ENCODE results near the gene ANAPC7.

DNA sequence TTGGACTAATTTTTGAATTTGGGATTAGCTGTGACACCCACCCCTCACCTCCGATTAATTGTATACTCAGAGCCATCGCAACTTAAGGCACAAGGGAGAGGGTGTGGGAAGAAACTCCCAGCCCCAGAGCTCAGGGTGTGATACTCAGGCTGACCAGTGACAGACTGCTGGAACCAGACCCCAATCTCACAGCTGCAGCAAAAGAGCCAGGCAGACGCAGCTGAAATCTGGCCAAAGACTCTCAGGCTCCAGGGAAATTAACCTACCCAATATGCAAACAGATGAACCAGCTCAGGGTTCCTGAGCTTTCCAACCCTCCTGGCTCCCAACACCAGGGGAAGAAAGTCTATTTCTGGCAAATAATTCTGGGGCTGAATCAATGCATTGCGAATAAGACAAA lies 30.5 kb downstream of the ANAPC7 start:
- TF ChIP-seq ZNF8 (CRISPR knock-in tag; IDR thresholded peaks at IDR 0.05) = no peak
- TF ChIP-seq TSHZ2 (CRISPR knock-in tag; IDR thresholded peaks at IDR 0.05) = no peak
- TF ChIP-seq ZFP30 (CRISPR knock-in tag; IDR thresholded peaks at IDR 0.05) = no peak
- no peak for TF ChIP-seq ISL1 (CRISPR knock-in tag; IDR thresholded peaks at IDR 0.05)
- TF ChIP-seq CREB5 (CRISPR knock-in tag; IDR thresholded peaks at IDR 0.05; ENCODE audit: low read depth) = no peak
- TF ChIP-seq TOX (CRISPR knock-in tag; IDR thresholded peaks at IDR 0.05; ENCODE audit: borderline replicate concordance) = no peak
- TF ChIP-seq, protein P1, sequence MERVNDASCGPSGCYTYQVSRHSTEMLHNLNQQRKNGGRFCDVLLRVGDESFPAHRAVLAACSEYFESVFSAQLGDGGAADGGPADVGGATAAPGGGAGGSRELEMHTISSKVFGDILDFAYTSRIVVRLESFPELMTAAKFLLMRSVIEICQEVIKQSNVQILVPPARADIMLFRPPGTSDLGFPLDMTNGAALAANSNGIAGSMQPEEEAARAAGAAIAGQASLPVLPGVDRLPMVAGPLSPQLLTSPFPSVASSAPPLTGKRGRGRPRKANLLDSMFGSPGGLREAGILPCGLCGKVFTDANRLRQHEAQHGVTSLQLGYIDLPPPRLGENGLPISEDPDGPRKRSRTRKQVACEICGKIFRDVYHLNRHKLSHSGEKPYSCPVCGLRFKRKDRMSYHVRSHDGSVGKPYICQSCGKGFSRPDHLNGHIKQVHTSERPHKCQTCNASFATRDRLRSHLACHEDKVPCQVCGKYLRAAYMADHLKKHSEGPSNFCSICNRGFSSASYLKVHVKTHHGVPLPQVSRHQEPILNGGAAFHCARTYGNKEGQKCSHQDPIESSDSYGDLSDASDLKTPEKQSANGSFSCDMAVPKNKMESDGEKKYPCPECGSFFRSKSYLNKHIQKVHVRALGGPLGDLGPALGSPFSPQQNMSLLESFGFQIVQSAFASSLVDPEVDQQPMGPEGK (CRISPR knock-in tag; IDR thresholded peaks at IDR 0.05; ENCODE audit: borderline replicate concordance) = no peak
- TF ChIP-seq RARB (CRISPR knock-in tag; IDR thresholded peaks at IDR 0.05) = no peak
- TF ChIP-seq, protein P2, sequence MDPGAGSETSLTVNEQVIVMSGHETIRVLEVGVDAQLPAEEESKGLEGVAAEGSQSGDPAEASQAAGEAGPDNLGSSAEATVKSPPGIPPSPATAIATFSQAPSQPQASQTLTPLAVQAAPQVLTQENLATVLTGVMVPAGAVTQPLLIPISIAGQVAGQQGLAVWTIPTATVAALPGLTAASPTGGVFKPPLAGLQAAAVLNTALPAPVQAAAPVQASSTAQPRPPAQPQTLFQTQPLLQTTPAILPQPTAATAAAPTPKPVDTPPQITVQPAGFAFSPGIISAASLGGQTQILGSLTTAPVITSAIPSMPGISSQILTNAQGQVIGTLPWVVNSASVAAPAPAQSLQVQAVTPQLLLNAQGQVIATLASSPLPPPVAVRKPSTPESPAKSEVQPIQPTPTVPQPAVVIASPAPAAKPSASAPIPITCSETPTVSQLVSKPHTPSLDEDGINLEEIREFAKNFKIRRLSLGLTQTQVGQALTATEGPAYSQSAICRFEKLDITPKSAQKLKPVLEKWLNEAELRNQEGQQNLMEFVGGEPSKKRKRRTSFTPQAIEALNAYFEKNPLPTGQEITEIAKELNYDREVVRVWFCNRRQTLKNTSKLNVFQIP (CRISPR knock-in tag; IDR thresholded peaks at IDR 0.05; ENCODE audit: borderline replicate concordance, low read depth) = no peak
- no peak for TF ChIP-seq SNAI2 (CRISPR knock-in tag; IDR thresholded peaks at IDR 0.05)
- TF ChIP-seq ZFP3 (CRISPR knock-in tag; IDR thresholded peaks at IDR 0.05) = no peak
